Activated T-helper 9 cell treated with anti-CD3 and anti-CD28 coated beads, Interleukin-2, amount 50 U/mL, for 16 hours (primary cell): ENCODE results near the gene IFI6.
"Not testable (repeated sequence)": the region's sequence is repeated elsewhere in the genome, so short reads cannot be mapped to it uniquely, and the experiment has no call there.

Experiments
- DNase-seq: peaks from one replicate; pipeline ENCODE4 v3.0.0-alpha.2; 2020; ENCODE audit warnings: low read depth

Gene IFI6

DNA sequence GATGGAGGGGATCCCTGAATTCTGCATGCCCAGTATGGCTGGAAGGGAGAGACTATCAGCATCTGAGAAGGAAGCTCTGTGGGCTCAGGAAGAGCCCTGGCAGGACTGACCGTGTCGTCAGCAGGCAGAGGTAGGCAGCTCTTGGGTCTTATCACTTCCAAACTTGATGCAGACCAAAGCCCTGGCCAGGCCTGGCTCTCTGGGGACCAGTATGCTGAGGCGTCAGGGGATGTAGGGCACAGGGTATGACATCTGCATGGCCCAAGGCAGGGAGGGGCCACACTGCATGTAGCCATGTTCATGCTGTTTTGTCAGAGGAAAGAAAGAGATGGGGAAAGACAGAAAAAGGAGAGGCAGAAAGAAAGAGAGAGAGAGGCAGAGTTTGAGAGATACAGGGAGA, 43.3 kb downstream of the IFI6 start:
- no peak for DNase-seq

DNA sequence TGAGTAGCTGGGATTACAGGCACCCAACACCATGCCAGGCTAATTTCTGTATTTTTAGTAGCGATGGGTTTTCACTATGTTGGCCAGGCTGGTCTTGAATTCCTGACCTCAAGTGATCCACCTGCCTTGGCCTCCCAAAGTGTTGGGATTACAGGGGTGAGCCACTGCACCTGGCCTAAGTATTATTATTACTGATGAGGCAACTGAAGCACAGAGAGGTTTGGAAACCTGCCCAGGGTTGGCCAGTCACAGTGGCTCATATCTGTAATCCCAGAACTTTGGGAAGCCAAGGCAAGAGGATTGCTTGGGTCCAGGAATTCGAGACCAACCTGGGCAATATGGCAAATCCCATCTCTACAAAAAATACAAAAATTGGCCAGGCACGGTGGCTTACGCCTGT, 44.3 kb downstream of the IFI6 start:
- DNase-seq = not testable (repeated sequence)

DNA sequence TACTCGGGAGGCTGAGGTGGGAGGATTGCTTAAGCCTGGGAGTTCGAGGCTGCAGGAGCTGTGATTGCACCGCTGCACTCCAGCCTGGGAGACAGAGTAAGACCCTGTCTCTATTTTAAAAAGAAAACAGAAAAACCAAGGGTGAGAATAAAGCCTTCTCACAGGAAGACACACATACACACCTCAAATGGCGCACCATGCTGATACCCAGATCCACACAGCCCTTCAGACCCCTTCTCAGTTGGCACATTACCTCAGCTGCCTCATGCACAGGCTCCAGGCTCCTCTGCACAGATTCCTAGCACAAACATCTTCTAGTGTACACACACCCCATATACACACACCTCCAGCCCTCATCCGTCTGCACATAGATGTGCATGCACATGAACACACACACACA, 44.9 kb downstream of the IFI6 start:
- no peak for DNase-seq

GRCh38 chr1:27626031-27626935, 45.7 kb downstream of the IFI6 start:
- no peak for DNase-seq

GRCh38 chr1:27624467-27625178, 47.4 kb downstream of the IFI6 start:
- no peak for DNase-seq

GRCh38 chr1:27623327-27624212, 48.4 kb downstream of the IFI6 start:
- DNase-seq = no peak

- no peak for DNase-seq
Measured at GRCh38 chr1:27622828-27623227, 49.2 kb downstream of the IFI6 start.

GRCh38 chr1:27621051-27621920, 50.7 kb downstream of the IFI6 start:
- DNase-seq = no peak

GRCh38 chr1:27619782-27620438, 52.1 kb downstream of the IFI6 start:
- not testable (repeated sequence) for DNase-seq

- no peak for DNase-seq
Measured at GRCh38 chr1:27618341-27619082, 53.5 kb downstream of the IFI6 start.

DNA sequence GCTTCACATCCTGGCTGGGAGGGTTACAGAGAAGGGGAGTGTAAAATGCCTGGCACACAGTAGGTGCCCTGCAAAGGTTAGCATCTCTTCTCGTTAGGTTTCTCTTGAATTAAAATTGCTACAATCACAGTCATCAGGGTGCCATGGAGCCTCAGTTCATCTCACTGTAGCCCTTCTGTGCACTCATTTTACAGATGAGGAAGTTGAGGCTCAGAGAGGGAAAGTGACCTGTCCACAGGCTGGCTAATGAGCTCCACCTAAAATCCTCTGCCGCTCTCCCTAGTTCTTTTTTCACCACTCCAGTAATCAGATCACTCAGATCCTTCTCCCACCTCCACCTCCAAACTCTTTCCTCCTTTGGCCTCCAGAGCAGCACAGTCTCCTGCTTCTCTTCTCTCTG, 54.6 kb downstream of the IFI6 start:
- DNase-seq = no peak

- no peak for DNase-seq
Measured at GRCh38 chr1:27616441-27616840, 55.6 kb downstream of the IFI6 start.
